GM18517 (cell line): ENCODE data around the gene PELI2.
A peak's percentile ranks its signal among the peaks of the same experiment; 100 is the strongest.

Experiments
- ATAC-seq: cut with Tn5 transposase; IDR thresholded peaks from one replicate; pipeline ENCODE4 v1.9.1; 2021; ENCODE audit warnings: mild to moderate bottlenecking, moderate library complexity; ENCODE audit not compliant: unreplicated experiment

The PELI2 gene

GRCh38 chr14:56199095-56199981 is 81.1 kb downstream of the PELI2 start:
- peak; percentile 69 for ATAC-seq

- ATAC-seq: peak; percentile 80
These were observed 81.9 kb downstream of the PELI2 start for GRCh38 chr14:56199982-56200577.

GRCh38 chr14:56202256-56202655 is 84.0 kb downstream of the PELI2 start:
- ATAC-seq: no peak

- ATAC-seq: no peak
These were observed 87.7 kb downstream of the PELI2 start for GRCh38 chr14:56205881-56206280.

GRCh38 chr14:56206596-56206995 is 88.4 kb downstream of the PELI2 start:
- no peak for ATAC-seq

- ATAC-seq: no peak
These were observed 89.5 kb downstream of the PELI2 start for GRCh38 chr14:56207626-56208292.

GRCh38 chr14:56208520-56208919 is 90.3 kb downstream of the PELI2 start:
- no peak for ATAC-seq

GRCh38 chr14:56210571-56210970 is 92.4 kb downstream of the PELI2 start:
- ATAC-seq: no peak

- no peak for ATAC-seq
These were observed 92.9 kb downstream of the PELI2 start for GRCh38 chr14:56211084-56211483.

GRCh38 chr14:56211844-56212243 is 93.6 kb downstream of the PELI2 start:
- ATAC-seq: no peak

- ATAC-seq: no peak
These were observed 94.3 kb downstream of the PELI2 start for GRCh38 chr14:56212521-56212920.

GRCh38 chr14:56213306-56213705 is 95.1 kb downstream of the PELI2 start:
- ATAC-seq: no peak

GRCh38 chr14:56215180-56215579 is 97.0 kb downstream of the PELI2 start:
- ATAC-seq: no peak

GRCh38 chr14:56216626-56217379 is 98.6 kb downstream of the PELI2 start:
- no peak for ATAC-seq

- no peak for ATAC-seq
These were observed 99.3 kb downstream of the PELI2 start for GRCh38 chr14:56217380-56218045.

- ATAC-seq: no peak
These were observed 101.6 kb downstream of the PELI2 start for GRCh38 chr14:56219666-56220413.

- ATAC-seq: no peak
These were observed 103.3 kb downstream of the PELI2 start for GRCh38 chr14:56221382-56222128.

GRCh38 chr14:56224229-56224628 is 106.0 kb downstream of the PELI2 start:
- ATAC-seq: no peak
